Cardiac septum (tissue), 1 donor: ENCODE results near the gene KCNJ16. TPM values are rescaled to one million over a fixed set of nuclear protein-coding genes. Genes with fewer than 3 reads are reported as not detected.
"Not testable (repeated sequence)": the region's sequence is repeated elsewhere in the genome, so short reads cannot be mapped to it uniquely, and the experiment has no call there.

Source experiments
- DNase-seq: peaks from one replicate; pipeline ENCODE4 v3.0.0-alpha.2; 2020; ENCODE audit warnings: low spot score
- intact Hi-C: fragments of 100-400 bp; cut with DNase I; formaldehyde crosslinking; loops from one replicate; pipeline ENCODE4 v1.14.0; 2022
- long read RNA-seq: library from polyadenylated mRNA; unstranded; transcript quantifications from one replicate; pipeline ENCODE4 v2.0.0, GENCODE V29; 2021
- total RNA-seq: library from RNA; stranded (reverse); fragmentation: NEBNext Ultra II Directional; extraction: Animal tissue kit (Norgen Biotek cat#: 25700); gene quantifications from one replicate; pipeline ENCODE4 v1.2.1, GENCODE V29; 2021
- donor health status: DM: no; HTN: no; CAD: no.

The KCNJ16 gene
- total RNA-seq: not detected
- long read RNA-seq: 0 reads

- intact Hi-C loops: no loop called here
- DNase-seq: no peak
These were observed at the start of gene KCNJ16 for GRCh38 chr17:70074956-70075355. Gene KCNJ16 (plus strand): TSS chr17:70075225. CDS start chr17:70132088, 56,863 bp downstream.

GRCh38 chr17:70028397-70028796, 46.6 kb upstream of the KCNJ16 start:
- intact Hi-C loops: no loop called here
- no peak for DNase-seq

GRCh38 chr17:70028978-70029767, 45.9 kb upstream of the KCNJ16 start:
- intact Hi-C loops: no loop called here
- DNase-seq: no peak

GRCh38 chr17:70030371-70030770, 44.7 kb upstream of the KCNJ16 start:
- no peak for DNase-seq
- intact Hi-C loops: no loop called here

- no peak for DNase-seq
- intact Hi-C loops: no loop called here
These were observed 43.7 kb upstream of the KCNJ16 start for GRCh38 chr17:70031341-70031740.

- DNase-seq: no peak
- intact Hi-C loops: no loop called here
These were observed 41.9 kb upstream of the KCNJ16 start for GRCh38 chr17:70033165-70033564.

- no peak for DNase-seq
- intact Hi-C loops: no loop called here
These were observed 40.9 kb upstream of the KCNJ16 start for GRCh38 chr17:70034158-70034557.

GRCh38 chr17:70037498-70037897, 37.5 kb upstream of the KCNJ16 start:
- intact Hi-C loops: no loop called here
- no peak for DNase-seq

GRCh38 chr17:70040336-70040735, 34.7 kb upstream of the KCNJ16 start:
- DNase-seq: no peak
- intact Hi-C loops: no loop called here

- intact Hi-C loops: no loop called here
- no peak for DNase-seq
These were observed 34.0 kb upstream of the KCNJ16 start for GRCh38 chr17:70041061-70041460.

- no peak for DNase-seq
- intact Hi-C loops: no loop called here
These were observed 33.5 kb upstream of the KCNJ16 start for GRCh38 chr17:70041540-70041939.

- DNase-seq, intact Hi-C loops: not testable (repeated sequence)
These were observed 29.2 kb upstream of the KCNJ16 start for GRCh38 chr17:70045780-70046179.

GRCh38 chr17:70047619-70048419, 27.2 kb upstream of the KCNJ16 start:
- no peak for DNase-seq

GRCh38 chr17:70049801-70050591, 25.0 kb upstream of the KCNJ16 start:
- intact Hi-C loops: no loop called here
- no peak for DNase-seq

More at GRCh38 chr17:70047619-70048419, 27.2 kb upstream of the KCNJ16 start:
- intact Hi-C loops: no loop called here

GRCh38 chr17:70050931-70051330, 24.1 kb upstream of the KCNJ16 start:
- intact Hi-C loops: no loop called here
- no peak for DNase-seq

GRCh38 chr17:70053241-70054234, 21.5 kb upstream of the KCNJ16 start:
- no peak for DNase-seq
- intact Hi-C loops: no loop called here

- intact Hi-C loops: no loop called here
- no peak for DNase-seq
These were observed 20.0 kb upstream of the KCNJ16 start for GRCh38 chr17:70055000-70055399.

- intact Hi-C loops: no loop called here
These were observed 16.0 kb upstream of the KCNJ16 start for GRCh38 chr17:70059071-70059470.

GRCh38 chr17:70059649-70060048, 15.4 kb upstream of the KCNJ16 start:
- intact Hi-C loops: no loop called here

More at GRCh38 chr17:70059071-70059470, 16.0 kb upstream of the KCNJ16 start:
- DNase-seq: no peak

More at GRCh38 chr17:70059649-70060048, 15.4 kb upstream of the KCNJ16 start:
- DNase-seq: no peak
